Measurements from ENCODE around the gene ZSWIM6.

The ZSWIM6 gene

DNA sequence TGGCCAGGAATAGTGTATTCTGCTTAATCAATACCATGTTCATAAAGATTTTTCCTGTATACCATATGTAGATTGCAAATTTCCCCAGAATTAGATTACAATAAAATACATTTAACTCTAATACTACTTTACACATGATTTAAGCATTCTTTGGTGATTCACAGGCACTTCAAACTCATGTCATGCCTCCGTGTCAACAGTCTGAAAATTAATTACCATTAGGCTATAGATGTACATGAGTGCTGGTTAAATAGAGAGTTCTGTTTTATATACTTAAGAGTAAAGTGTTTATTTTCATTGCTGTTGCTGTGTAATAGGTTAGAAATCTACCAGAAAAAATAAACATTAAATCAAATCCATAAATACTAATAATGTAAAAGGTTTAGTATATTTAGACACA lies 159.8 kb downstream of the ZSWIM6 start:
- DNase-seq = no peak

GRCh38 chr5:61493973-61494372 lies 161.9 kb downstream of the ZSWIM6 start:
- DNase-seq = no peak

DNA sequence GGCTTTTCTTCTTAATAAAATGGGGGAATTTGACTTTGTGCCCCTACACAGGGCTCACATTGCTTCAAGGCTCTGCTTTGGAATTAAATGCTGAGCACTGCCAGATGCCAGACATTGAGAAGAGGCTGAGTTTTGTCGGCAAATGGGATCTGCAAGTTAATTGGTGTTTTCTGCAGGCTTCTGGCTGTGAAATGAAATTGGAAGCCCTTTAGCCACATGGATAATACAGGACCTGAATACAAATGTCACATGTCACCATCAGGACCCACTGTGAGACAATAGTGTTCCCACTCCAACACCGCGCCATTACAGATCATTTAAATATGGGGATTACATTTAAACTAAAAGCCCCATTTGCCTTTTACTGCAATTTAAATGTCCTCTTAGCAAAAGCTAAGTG lies 164.4 kb downstream of the ZSWIM6 start:
- DNase-seq = no peak

GRCh38 chr5:61496860-61497259 lies 164.8 kb downstream of the ZSWIM6 start:
- no peak for DNase-seq

GRCh38 chr5:61498121-61498520 lies 166.1 kb downstream of the ZSWIM6 start:
- no peak for DNase-seq

DNA sequence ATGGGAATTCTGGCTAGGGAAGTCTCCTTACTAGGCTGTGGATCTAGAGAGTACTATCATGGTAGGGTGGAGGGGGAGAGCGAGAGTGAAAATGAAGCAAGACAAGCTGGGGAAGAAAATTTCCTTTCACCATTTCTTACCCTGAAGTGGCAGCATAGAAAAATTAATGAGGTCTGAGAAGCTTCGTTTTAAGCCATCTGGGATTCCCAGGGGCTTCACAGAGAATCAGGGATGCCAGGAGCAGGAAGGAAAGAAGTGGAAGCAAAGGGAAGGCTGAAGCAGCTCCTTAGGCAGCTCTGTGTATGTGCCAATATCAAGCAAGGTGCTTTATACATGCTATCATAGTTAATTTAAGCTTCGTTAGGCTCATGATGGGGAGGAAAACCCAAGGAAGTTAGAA lies 169.9 kb downstream of the ZSWIM6 start:
- no peak for DNase-seq

- DNase-seq = no peak
These were observed 172.2 kb downstream of the ZSWIM6 start for GRCh38 chr5:61504143-61504770.

DNA sequence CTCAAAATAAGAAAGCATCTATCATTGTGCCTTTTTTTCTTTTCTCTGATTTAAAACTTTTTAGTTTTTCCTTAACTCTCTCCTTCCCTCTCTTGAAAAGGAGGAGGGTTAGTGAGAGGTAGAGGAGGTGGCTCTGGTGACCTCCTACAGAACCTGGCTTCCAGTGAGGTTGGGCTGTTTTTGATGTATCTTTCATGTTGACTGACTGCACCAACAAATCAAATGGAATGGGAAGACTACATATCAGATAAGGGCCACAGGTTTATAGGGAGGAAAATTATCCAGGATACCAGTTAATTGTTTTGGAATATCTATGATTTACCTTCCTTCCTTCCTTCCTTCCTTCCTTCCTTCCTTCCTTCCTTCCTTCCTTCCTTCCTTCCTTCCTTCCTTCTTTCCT lies 173.2 kb downstream of the ZSWIM6 start:
- no peak for DNase-seq

- no peak for DNase-seq
These were observed 175.2 kb downstream of the ZSWIM6 start for GRCh38 chr5:61507232-61507631.

- DNase-seq = no peak
These were observed 184.9 kb downstream of the ZSWIM6 start for GRCh38 chr5:61516946-61517345.

- DNase-seq = no peak
These were observed 187.7 kb downstream of the ZSWIM6 start for GRCh38 chr5:61519728-61520277.

GRCh38 chr5:61523073-61523472 lies 191.0 kb downstream of the ZSWIM6 start:
- no peak for DNase-seq

DNA sequence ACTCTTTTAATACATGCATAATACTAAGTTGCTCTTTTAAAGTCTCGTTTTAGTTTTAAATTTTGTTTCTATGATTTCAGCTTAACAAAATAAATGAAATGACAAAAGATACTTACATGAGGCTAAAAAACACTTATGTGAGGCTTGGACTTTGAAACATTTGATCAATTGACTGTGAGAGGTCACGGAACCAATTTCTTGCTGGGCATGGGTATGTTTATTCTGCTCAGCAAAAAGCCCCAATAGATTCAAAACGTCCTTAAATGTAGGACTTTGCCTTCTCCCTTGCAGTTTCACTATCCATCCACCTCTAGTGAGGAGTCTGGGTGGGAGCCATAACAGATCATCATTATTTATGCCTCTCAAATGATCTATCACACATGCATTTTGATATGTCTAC lies 191.9 kb downstream of the ZSWIM6 start:
- no peak for DNase-seq

- DNase-seq = no peak
These were observed 193.6 kb downstream of the ZSWIM6 start for GRCh38 chr5:61525512-61526206.

GRCh38 chr5:61526207-61526519 lies 194.1 kb downstream of the ZSWIM6 start:
- no peak for DNase-seq

- DNase-seq = no peak
These were observed 200.9 kb downstream of the ZSWIM6 start for GRCh38 chr5:61532983-61533382.

DNA sequence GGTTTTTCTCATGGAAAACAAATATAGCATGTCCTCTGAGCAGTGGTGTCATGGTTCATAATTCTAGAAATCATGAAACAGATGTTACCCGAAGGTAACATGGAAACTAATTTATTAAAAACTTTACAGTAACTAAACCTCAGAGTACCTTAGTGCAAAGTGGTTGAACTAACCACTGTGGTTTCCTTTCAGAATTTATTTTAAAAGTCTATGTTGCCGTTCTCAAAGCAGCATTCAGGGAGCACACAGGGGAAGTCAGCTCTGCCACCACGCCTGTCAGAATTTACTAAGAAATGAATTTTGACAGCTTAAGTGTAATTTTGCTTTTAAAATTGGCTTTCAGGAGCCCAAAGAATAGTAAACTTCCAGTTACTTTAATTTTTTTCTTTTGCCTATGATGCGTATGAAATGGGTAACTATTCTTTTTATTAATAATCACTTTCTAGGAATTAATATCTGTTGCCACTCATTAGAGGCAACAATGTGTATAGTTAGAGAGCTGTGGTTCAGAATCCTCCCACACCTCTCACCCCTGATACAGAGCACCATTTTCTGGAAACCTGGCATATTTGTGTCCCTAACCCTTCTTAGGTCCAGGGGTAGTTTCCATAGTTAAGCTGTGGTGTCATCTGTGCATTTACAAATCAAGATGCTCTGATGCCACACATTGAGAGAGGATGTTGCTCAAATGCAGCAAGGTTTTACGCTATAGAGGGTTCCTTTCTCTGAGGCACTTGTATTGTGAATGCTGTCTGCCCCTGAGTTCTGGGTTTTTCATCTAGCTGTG lies 202.6 kb downstream of the ZSWIM6 start:
- no peak for DNase-seq

GRCh38 chr5:61535828-61536227 lies 203.8 kb downstream of the ZSWIM6 start:
- DNase-seq = no peak

DNA sequence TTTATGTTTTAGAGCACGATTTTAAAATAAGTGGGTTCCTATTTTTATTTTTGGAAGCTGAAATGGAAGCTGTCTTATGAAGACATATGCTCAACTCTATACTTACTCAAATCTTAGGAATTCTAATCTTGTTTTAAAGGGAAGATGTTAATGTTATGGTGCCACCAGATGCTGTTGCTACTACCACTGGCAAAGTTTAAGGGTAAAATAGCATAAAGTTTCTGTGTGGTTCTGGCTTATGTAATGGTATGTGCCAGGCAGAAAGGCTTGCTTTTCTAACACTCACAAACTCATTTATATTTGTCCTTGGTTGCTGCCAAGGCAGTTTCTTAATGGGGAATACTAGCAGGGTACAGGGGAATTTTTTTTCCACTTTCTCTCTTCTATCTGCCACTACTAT lies 204.9 kb downstream of the ZSWIM6 start:
- no peak for DNase-seq

DNA sequence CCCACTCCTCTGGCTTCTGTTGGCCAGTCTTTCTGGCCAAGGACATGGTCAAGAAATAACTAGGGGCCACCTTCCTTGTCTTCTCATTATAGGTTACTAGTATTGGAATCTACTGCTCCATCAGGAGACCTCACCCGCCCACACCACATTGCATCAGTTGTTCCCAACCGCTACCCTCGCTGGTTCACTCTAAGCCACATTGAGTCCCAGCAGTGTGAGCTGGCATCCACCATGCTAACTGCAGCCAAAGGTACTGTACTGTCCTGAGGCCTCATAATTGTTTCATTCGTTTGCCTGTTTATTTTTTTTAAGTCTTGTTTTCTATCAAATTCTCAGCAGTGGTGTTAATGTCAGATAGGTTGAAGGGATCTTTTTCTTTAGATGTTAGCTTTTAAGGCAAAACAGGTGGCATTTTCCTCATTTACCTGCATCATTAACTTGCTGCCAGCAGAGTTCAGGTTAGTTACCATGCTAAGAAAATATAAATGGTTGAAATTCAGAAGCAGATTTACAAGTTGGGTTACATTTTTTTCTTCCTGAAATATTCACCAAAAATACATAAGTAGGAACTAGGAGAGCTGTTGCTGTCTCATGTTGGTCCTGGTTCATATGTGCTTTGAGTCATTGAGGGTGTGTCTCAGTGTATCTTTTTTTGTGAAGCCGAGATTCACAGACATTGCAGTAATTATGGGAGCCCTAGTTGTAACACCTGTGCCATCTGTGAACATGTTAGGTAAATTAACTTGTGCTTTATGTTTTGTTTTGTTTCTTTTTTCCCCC lies 206.9 kb downstream of the ZSWIM6 start:
- DNase-seq = no peak

- DNase-seq = no peak
These were observed 217.5 kb downstream of the ZSWIM6 start for GRCh38 chr5:61549530-61549929.

DNA sequence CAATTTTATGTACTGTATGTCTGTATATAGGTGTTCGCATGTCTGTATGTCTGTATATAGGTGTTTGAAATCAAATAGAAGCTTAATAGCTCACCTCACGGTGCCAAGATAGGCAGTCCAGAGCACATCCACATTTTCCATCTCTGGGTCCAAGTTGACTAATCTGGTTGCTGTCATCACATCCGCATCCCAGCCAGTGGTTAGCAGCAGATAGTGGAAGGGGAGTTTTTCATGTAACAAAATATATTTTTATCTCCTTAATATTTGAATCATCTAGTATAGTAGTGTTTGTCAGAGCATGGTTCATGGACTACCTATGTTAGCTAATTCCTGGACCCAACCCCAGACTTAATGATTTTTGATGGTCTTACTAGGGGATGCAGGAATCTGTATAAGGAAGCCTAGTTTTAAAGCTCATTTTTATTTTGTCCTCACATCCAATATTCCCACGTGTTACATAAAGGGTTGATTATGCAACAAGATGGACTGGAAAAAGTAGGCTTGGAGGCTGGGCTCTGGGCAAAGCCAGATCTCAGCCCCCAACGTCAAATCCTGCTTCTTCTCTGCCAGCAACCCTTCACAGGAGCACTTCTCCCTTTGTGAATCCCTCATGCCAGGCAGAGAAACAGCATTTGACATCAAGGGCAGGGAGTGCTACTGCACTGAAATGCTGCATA lies 219.7 kb downstream of the ZSWIM6 start:
- no peak for DNase-seq

DNA sequence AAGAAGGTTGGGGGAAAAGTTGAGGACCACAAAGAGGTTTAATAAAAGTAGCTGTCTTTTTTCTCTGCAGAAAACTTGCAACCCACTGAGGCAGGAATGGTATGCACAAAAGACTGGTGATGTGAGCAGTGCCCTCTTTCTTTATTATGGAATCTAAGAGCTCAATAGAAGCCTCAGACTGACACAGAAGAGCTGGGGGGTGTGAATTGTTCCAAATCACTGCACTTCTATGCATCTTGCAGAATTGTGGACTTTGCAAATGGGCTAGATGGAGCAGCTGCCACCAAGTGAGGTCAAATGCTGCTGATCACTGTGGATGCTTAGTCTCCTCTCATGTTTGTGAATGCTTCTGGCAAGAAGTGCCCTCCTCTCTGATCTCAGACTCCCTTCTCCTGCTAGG lies 227.1 kb downstream of the ZSWIM6 start:
- no peak for DNase-seq

Measured in stimulated activated CD4-positive, alpha-beta T cell treated with anti-CD3 and anti-CD28 coated beads, Interleukin-4, amount 100 ng/mL, for 4 hours (primary cell).